ENCODE results near the gene LRRK1.

LRRK1 gene

DNA sequence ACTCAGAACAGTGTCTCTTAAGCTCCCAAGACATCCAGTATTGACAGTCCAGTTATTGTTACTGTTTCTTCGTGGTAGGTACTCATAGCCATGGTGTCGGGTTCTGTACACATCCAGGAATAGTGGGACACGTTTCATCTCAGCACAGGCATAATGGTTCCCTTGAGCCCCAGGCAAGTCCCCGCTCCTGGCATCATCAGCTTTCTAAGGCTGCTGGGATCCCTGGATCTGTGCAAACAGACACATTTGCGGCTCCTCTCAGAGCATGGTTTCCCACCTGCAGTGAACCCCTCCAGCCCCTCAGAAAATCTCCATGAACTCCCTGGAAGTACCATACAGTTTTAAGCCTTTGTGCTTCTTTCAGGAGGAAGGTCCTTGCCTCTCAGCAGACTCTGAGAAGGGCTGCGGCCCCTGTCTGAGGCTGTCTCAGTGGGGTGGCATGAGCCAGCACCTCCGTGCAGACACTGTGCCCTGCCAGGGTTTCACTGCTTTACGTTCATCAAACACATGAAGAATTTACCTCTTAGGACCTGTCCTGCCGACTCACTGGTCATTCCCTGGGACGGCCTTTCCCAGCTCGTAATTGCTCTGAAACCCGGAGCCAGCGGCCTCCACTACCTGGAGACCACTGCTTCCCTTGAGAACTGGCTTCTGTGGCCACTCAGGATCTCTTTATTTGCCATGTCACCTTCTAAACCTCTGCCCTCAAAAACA is 124.9 kb downstream of the LRRK1 start:
- TF ChIP-seq POLR2A (IDR thresholded peaks at IDR 0.05; ENCODE audit: low read depth, low read length) (no peak), TAF1 (IDR thresholded peaks at IDR 0.05; ENCODE audit: borderline replicate concordance, low read depth, low read length) (no peak), POLR2AphosphoS5 (IDR thresholded peaks at IDR 0.05; ENCODE audit: low read depth, low read length) (no peak)
- no peak for FAIRE-seq
- DNase-seq (ENCODE audit: insufficient read length) = no peak

DNA sequence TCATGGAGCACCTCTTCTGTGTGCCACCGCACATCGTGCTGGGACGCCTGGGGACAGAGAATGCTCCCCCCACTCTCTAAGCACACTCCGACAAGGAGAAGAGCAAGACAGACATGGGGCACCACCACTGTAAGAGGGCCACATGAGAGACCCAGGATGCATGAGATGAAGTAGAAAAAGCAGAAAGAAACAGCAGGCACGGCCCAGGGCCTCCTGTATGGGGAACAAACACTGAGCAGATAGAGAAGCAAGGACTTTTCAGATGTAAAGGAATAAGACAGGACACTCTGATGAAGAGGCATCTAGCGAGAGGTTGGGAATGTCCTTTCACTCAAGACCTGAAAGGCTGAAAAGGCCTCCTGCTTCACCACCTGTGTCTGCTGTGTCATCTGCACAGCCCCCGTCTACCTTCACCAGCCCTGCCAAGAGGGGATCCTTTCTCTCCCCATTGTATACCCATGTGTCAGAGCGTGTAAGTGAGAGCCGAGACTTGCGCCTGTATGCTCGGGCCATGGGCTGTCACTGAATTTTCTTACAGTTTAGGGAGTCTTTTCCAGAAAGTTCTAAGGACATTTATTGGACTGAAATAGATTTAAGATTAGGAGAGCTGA is 125.6 kb downstream of the LRRK1 start:
- TF ChIP-seq POLR2AphosphoS5 (IDR thresholded peaks at IDR 0.05; ENCODE audit: low read depth, low read length) = no peak
- no peak for TF ChIP-seq POLR2A (IDR thresholded peaks at IDR 0.05; ENCODE audit: low read depth, low read length)
- TF ChIP-seq TAF1 (IDR thresholded peaks at IDR 0.05; ENCODE audit: borderline replicate concordance, low read depth, low read length) = no peak
- DNase-seq (ENCODE audit: insufficient read length) = no peak
- FAIRE-seq = no peak

DNA sequence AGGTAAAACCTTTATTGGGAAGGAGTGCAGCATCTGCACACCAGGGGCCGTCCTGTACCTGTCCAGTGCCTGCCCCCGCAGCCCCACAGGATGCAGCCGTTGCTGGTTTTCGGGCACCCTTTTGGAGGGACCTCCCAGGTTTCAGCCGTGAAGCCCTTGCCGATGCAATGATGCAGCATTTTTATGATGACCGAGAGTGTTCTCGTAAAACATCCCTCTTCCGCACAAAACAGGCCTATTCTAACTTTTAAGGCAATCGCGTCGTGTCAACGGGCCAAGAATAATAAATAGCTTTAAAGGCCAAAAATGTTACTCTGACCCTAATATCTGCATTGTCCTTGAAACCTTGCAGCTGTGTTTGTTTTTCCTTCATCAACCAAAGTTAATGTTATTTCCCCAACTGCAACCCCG is 126.1 kb downstream of the LRRK1 start:
- DNase-seq (ENCODE audit: insufficient read length) = no peak
- TF ChIP-seq POLR2AphosphoS5 (IDR thresholded peaks at IDR 0.05; ENCODE audit: low read depth, low read length) (no peak), POLR2A (IDR thresholded peaks at IDR 0.05; ENCODE audit: low read depth, low read length) (no peak), TAF1 (IDR thresholded peaks at IDR 0.05; ENCODE audit: borderline replicate concordance, low read depth, low read length) (no peak)
- FAIRE-seq = no peak

DNA sequence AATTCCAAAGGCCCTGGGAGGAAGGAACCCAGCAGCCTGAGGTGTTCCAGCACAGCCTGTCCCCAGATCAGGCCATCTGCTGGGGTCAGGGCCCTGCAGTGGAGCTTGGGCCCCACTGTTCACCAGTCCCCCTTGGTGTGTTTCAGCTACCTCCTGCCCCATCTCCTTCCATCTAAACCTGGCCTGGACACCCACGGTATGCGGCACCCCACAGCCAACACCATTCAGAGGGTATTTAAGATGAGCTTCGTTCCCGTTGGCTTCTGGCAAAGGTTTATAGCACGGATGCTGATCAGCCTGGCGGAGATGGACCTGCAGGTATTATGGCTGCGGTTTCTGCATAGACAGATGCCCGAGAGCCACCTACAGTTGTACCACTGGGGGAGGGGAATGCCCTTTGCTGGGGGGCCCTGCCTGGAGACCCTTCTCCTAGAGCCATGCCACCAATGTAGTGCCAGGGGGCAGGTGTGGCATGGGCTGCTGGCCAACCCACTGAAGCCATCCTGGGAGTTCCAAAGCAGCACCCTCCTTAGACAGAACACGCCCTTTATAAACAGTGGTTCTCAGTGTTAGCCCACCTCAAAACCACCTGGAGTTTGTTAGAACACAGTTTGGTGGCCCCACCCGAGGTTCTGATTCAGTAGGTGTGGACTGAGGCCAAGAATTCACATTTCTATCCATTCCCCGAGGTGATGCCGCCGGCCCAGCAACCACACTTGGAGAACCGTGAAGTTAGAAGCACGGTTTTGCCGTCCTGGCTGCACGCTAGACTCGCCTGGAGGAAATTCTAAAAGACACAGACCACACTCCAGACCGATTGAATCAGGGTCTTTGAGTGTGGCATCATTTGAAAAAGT is 126.9 kb downstream of the LRRK1 start:
- DNase-seq (ENCODE audit: insufficient read length) = no peak

DNA sequence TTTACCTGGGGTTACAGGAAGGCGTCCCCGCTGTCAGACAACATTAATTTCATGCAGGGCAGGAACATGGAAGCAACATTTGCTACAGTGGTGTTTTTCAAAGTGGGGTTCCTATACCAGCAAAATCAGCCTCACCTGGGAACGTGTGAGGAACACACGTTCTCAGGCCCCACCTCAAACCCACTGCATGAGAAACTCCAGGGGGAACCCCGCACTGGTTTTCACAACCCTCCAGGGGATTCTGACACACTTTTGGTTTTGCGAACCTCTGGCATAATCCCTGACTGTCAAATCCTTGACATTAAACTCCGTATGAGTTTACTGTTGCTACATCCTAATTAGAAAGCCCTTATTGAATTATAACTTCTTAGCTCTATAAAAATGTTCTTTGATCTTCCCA is 127.7 kb downstream of the LRRK1 start:
- no peak for FAIRE-seq
- no peak for DNase-seq (ENCODE audit: insufficient read length)
- TF ChIP-seq POLR2AphosphoS5 (IDR thresholded peaks at IDR 0.05; ENCODE audit: low read depth, low read length) (no peak), POLR2A (IDR thresholded peaks at IDR 0.05; ENCODE audit: low read depth, low read length) (no peak)

More for the DNA sequence above, 126.9 kb downstream of the LRRK1 start:
- no peak for FAIRE-seq
- TF ChIP-seq TAF1 (IDR thresholded peaks at IDR 0.05; ENCODE audit: borderline replicate concordance, low read depth, low read length) (no peak), POLR2A (IDR thresholded peaks at IDR 0.05; ENCODE audit: low read depth, low read length) (no peak), POLR2AphosphoS5 (IDR thresholded peaks at IDR 0.05; ENCODE audit: low read depth, low read length) (no peak)

DNA sequence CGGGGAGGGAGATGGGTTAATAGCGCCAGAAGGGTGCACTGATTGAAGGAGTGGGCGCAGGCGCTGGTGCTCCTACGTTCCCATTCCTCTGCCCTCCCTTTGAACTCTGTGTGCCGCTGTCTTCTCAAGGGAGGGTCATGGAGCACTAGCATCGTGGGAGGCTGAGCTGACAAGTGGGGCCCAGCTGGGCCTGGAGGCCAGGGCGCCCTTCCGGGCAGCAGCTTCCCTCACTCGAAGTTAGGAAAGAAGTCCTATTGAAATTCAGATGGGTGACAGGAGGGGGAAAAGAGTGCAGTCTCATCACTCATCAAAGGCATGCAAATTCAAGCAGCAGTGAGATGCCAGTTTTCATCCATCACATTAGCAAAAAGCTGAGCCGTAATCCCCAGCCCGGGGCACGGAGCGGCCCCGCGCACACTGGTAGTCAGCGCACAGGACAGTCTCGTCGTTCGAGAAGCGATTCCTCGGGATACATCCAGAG is 128.2 kb downstream of the LRRK1 start:
- FAIRE-seq = no peak

DNA sequence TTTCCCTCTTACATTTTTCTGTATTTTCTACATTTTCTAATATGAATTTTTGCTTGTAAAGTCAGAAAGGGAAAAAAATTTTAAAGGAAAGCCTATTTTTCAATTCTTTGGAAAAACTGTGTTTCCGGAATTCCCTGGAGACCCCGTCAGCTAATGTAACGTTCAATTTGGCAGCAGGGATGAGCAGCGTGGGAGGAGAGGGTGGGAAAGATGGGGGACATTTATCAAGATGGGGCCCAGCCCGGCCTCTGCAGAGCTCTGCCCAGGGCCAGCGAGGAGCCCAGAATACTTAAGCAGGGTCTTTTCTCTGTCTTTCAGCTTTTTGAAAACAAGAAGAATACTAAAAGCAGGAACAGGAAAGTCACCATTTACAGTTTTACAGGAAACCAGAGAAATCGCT is 129.0 kb downstream of the LRRK1 start:
- TF ChIP-seq POLR2A (IDR thresholded peaks at IDR 0.05; ENCODE audit: low read depth, low read length) = no peak
- no peak for TF ChIP-seq POLR2AphosphoS5 (IDR thresholded peaks at IDR 0.05; ENCODE audit: low read depth, low read length)
- TF ChIP-seq TAF1 (IDR thresholded peaks at IDR 0.05; ENCODE audit: borderline replicate concordance, low read depth, low read length) = no peak
- FAIRE-seq (no peak), DNase-seq (ENCODE audit: insufficient read length) (no peak)

More for the DNA sequence above, 128.2 kb downstream of the LRRK1 start:
- TF ChIP-seq TAF1 (IDR thresholded peaks at IDR 0.05; ENCODE audit: borderline replicate concordance, low read depth, low read length) = no peak
- no peak for TF ChIP-seq POLR2AphosphoS5 (IDR thresholded peaks at IDR 0.05; ENCODE audit: low read depth, low read length)
- TF ChIP-seq POLR2A (IDR thresholded peaks at IDR 0.05; ENCODE audit: low read depth, low read length) = no peak
- DNase-seq (ENCODE audit: insufficient read length) = no peak

DNA sequence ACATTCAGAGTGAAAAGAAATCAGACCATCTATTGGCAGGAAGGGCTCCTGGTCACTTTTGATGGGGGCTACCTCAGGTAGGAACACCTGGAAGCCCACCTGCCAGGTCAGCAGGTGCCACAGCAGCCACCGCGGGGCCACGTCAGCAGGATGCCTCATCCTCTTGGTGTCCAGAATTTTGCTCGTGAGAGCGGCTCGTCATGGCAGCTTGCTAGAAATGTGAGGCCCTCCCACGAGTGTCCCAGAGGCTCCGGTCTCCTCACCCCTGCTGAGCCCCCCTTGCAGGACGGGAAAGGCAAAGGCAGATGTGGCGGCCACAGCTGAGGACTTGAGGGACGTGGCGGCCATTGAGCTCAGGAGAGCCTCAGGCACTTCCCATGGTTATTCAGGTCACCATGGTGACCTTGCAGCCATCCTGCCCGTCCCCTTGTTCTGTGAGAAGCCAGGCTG is 129.4 kb downstream of the LRRK1 start:
- DNase-seq (ENCODE audit: insufficient read length) = no peak
- FAIRE-seq = no peak
- TF ChIP-seq POLR2AphosphoS5 (IDR thresholded peaks at IDR 0.05; ENCODE audit: low read depth, low read length) = no peak
- TF ChIP-seq POLR2A (IDR thresholded peaks at IDR 0.05; ENCODE audit: low read depth, low read length) = no peak
- no peak for TF ChIP-seq TAF1 (IDR thresholded peaks at IDR 0.05; ENCODE audit: borderline replicate concordance, low read depth, low read length)

DNA sequence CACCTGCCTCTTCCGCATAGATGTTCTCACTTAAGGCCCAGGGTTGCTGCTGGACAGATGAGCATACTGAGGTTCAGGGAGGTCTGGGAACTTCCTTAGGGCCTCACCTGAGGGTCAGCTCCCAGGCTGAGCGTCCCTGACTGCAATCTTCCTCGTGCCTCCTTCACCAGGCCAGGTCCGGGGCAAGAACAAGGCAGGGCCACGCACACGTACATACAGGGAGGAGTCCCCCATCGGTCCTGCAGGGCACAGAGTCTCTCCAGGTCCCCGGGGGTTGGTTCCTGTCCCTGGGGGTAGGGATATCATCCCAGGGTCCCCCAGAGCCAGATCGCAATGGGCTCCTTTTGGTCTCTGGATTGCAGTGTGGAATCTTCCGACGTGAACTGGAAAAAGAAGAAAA is 130.1 kb downstream of the LRRK1 start:
- DNase-seq (ENCODE audit: insufficient read length) (no peak), FAIRE-seq (no peak)
- TF ChIP-seq POLR2A (IDR thresholded peaks at IDR 0.05; ENCODE audit: low read depth, low read length) = no peak
- TF ChIP-seq TAF1 (IDR thresholded peaks at IDR 0.05; ENCODE audit: borderline replicate concordance, low read depth, low read length) = no peak
- TF ChIP-seq POLR2AphosphoS5 (IDR thresholded peaks at IDR 0.05; ENCODE audit: low read depth, low read length) = no peak

DNA sequence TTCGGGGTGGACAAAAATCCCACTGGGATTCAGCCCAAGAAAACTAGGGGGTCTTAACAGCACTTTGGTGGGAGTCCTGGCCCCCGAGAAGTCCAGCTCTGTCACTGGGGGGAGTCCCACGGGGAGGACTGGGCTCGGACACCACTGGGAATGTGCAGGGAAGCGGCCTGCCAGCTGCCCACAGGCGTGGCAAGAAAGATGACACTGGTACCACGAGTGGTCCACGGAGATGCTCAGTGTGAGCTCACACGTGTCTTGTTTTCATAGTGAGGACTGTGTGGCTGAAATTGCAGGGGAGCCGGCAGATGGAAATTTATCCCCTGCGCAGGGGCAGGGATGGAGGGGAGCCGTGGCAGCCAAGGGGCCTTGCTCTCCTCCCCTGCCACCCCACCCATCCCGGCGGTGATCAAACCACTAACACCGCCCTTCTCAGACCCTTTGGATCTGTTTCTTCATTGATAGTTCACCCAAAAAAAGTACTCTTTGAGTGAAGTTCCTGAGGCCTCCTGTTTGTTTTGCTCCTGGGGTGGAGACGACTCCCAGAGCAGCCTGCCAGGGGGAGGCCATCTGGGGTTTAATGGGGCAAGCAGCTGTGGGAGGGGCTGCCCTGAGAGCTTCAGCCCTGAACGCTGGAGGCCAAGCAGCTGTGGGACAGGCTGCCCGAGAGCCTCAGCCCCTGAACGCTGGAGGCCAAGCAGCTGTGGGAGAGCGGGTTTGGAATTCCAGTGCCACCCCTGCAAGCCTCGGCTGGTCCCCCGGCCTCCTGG is 130.9 kb downstream of the LRRK1 start:
- TF ChIP-seq TAF1 (IDR thresholded peaks at IDR 0.05; ENCODE audit: borderline replicate concordance, low read depth, low read length) (no peak), POLR2AphosphoS5 (IDR thresholded peaks at IDR 0.05; ENCODE audit: low read depth, low read length) (no peak), POLR2A (IDR thresholded peaks at IDR 0.05; ENCODE audit: low read depth, low read length) (no peak)
- no peak for FAIRE-seq
- DNase-seq (ENCODE audit: insufficient read length) = no peak
